Nephron (organoid): ENCODE data around the gene PDZK1IP1.
A peak's percentile ranks its signal among the peaks of the same experiment; 100 is the strongest.

Experiments
- H3K27ac Mint-ChIP-seq, 3 experiments: 2 replicates each; pipeline ENCODE4 v1.8.0; 2020; ENCODE audit warnings: mixed read lengths in 3 of 3, mild to moderate bottlenecking in 2 of 3, moderate library complexity in 1 of 3
- H3K27me3 Mint-ChIP-seq: 2 replicates; pipeline ENCODE4 v1.8.0; 2021; ENCODE audit warnings: low read depth, mild to moderate bottlenecking, moderate library complexity, mixed read lengths
- H3K36me3 Mint-ChIP-seq: 2 replicates; pipeline ENCODE4 v1.8.0; 2020; ENCODE audit warnings: low read depth, mixed read lengths
- H3K4me1 Mint-ChIP-seq: 2 replicates; pipeline ENCODE4 v1.8.0; 2020; ENCODE audit warnings: mixed read lengths
- H3K4me3 Mint-ChIP-seq, 3 experiments: 2 replicates each; pipeline ENCODE4 v1.8.0; 2020; ENCODE audit warnings: mild to moderate bottlenecking in 3 of 3, mixed read lengths in 3 of 3, moderate library complexity in 2 of 3
- H3K9me3 Mint-ChIP-seq: 2 replicates; pipeline ENCODE4 v1.8.0; 2020; ENCODE audit warnings: mixed read lengths
- TF ChIP-seq, protein P1 (sequence below), 3 experiments: fragments of 200-600 bp; sonication (generic); IDR thresholded peaks; one replicate each; pipeline ENCODE4 v1.5.0; 2021; ENCODE audit warnings: antibody characterized with exemption in 3 of 3; ENCODE audit not compliant: unreplicated experiment in 3 of 3

Gene PDZK1IP1

DNA sequence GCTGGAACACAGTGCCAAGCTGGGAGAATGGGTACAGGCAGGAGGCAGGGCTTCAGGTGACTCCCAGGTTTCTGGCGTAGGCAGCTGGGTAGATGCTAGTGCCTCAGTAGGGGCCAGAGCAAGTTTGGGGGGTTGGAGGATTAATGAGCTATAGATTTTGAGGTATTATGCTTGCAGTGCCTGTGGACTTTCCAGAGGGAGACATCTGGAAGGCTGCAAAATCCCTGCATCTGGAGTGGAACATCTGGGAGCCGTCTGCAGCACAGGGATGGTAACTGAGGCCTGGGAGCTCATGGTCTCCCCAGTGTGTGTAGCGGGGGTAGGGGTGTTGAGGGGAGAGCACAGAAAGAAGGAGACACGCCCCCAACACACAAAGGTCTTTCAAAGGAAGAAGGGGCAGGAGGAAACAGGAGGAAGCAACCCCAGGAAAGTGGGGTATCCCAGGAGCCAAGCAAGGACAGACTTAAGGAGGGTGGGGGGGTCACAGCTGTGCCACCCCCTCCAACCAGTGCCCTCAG is 2.2 kb upstream of the PDZK1IP1 start:
- H3K4me3 Mint-ChIP-seq, result peak overlapping the region; percentile 10 to 43 (median 33)
- H3K9me3 Mint-ChIP-seq, result no peaks in the 10 kb centered on the region
- H3K27me3 Mint-ChIP-seq, result peaks cover 27% of the 10 kb centered on the region
- H3K4me1 Mint-ChIP-seq, result peaks cover 34% of the 10 kb centered on the region
- H3K36me3 Mint-ChIP-seq, result no peaks in the 10 kb centered on the region
- TF ChIP-seq, protein P1, sequence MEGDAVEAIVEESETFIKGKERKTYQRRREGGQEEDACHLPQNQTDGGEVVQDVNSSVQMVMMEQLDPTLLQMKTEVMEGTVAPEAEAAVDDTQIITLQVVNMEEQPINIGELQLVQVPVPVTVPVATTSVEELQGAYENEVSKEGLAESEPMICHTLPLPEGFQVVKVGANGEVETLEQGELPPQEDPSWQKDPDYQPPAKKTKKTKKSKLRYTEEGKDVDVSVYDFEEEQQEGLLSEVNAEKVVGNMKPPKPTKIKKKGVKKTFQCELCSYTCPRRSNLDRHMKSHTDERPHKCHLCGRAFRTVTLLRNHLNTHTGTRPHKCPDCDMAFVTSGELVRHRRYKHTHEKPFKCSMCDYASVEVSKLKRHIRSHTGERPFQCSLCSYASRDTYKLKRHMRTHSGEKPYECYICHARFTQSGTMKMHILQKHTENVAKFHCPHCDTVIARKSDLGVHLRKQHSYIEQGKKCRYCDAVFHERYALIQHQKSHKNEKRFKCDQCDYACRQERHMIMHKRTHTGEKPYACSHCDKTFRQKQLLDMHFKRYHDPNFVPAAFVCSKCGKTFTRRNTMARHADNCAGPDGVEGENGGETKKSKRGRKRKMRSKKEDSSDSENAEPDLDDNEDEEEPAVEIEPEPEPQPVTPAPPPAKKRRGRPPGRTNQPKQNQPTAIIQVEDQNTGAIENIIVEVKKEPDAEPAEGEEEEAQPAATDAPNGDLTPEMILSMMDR (IDR thresholded peaks at IDR 0.05; ENCODE audit: unreplicated experiment in 3 of 3), result no peak
- H3K27ac Mint-ChIP-seq, result peak overlapping the region; percentile 93 to 95 (median 93)

DNA sequence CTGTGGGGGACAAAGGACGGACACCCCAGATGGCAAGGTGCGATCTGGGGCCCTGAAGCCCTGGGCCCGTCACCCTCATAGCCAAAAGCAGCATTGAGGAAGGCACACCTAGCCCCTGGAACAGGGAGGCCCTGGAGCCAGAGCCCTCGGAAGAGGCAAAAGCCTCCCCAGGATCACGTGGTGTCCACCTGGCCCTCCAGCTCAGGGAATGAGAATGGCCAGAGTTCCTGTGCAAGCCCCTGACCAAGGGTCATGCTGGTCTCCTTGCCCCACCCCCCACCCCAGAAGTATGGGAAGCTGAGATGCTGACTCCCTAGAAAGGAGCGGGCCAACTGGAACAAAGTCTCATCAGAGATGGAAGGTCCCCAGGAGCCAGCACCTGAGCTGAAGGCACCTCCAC is 1.0 kb upstream of the PDZK1IP1 start:
- Mint-ChIP-seq H3K9me3 (no peaks in the 10 kb centered on the region), H3K27ac (peak overlapping the region; percentile 93 to 95 (median 93)), H3K27me3 (peaks cover 24% of the 10 kb centered on the region), H3K4me1 (peaks cover 34% of the 10 kb centered on the region), H3K36me3 (no peaks in the 10 kb centered on the region), H3K4me3 (no peak overlapping the region)
- TF ChIP-seq, protein P1 (IDR thresholded peaks at IDR 0.05; ENCODE audit: unreplicated experiment in 3 of 3), result no peak

DNA sequence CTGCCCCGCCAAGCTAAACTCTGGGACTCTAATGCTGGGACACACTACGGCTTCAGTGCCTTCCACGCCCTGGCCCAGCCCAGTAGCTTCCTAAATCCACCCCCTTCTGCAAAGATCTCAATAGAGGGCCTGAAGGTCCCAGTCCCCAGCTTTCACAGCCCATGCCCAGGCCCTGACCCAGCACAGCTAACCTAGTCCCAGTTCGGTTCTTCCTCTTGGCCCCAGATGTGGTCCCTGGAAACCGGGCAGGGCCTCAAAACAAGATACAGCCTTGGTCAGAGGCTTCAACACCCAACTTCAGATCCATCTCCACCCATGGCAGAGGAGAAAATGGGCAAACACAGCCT is 646 bp upstream of the PDZK1IP1 start:
- H3K4me1 Mint-ChIP-seq, result peaks cover 34% of the 10 kb centered on the region
- peaks cover 27% of the 10 kb centered on the region for H3K27me3 Mint-ChIP-seq
- no peak overlapping the region for H3K4me3 Mint-ChIP-seq
- H3K9me3 Mint-ChIP-seq, result no peaks in the 10 kb centered on the region
- H3K36me3 Mint-ChIP-seq, result no peaks in the 10 kb centered on the region
- TF ChIP-seq, protein P1 (IDR thresholded peaks at IDR 0.05; ENCODE audit: unreplicated experiment in 3 of 3), result no peak
- H3K27ac Mint-ChIP-seq, result peak overlapping the region; percentile 64 to 82 (median 71)

DNA sequence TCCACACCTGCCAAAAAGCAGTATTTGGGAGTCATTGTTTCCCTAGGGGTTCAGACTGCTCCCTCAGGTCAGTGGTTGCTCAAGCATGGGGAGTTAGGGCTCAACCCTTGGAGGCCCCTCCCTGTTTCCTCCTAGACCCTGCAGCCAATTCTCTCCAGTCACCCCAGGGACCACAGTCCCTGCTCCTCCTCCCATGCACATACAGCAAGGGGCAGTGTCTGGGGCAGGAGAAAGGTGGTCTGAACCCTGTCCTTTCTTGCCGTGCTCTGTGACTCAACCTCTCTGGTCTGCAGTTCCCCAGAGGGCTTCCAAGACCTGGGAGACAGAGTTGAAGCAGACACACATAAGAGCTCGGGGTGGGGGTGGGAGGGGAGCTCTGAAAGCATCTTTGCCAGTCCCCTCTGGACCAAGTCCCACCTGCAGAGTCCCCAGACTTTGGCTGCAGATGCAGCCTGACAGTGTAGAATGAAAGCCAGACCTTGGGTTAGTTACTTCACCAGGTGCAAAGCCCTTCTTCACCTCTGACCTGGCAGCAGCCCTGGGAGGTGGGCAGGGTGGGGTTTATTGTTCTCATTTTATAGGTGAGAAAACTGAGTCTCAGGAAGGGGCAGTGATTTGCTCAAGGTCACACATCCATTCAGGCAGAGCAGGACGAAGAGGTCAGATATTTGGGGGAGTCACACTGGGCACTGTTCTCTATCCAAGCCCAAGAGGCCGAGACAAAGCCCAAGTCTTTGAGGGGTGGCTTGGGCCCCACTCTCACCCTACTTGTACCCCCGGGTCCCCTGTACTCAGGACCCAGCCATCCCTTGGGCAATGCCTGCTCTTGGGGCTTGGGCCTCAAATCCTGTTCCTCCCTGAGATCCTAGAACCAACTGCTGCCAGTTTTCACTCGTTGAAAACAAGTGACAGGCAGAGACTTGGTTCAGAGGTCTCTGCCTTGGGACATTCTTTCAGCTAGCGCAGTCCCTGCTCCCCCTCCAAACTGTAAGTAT is 748 bp downstream of the PDZK1IP1 start:
- Mint-ChIP-seq H3K9me3 (no peaks in the 10 kb centered on the region), H3K27me3 (peaks cover 30% of the 10 kb centered on the region), H3K4me1 (peaks cover 33% of the 10 kb centered on the region), H3K27ac (no peak overlapping the region), H3K4me3 (no peak overlapping the region), H3K36me3 (no peaks in the 10 kb centered on the region)
- TF ChIP-seq, protein P1 (IDR thresholded peaks at IDR 0.05; ENCODE audit: unreplicated experiment in 3 of 3), result no peak

DNA sequence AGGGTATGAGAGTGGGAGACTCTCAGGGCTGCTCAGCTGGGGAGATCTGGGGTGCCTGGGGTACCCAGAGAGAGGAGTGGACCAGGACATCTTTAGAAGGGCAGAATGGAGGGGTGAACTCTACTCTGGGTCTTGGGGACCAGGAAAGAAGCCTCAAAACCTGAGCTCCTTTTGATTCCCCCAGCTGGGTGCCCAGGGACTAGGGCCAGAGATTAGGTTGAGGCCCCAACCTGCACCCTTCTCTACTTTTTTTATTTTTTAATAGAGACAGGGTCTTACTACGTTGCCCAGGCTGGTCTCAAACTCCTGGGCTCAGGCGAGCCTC is 1.9 kb downstream of the PDZK1IP1 start:
- Mint-ChIP-seq H3K9me3 (no peaks in the 10 kb centered on the region), H3K4me3 (no peak overlapping the region), H3K36me3 (no peaks in the 10 kb centered on the region), H3K4me1 (peaks cover 25% of the 10 kb centered on the region), H3K27ac (peak overlapping the region in 1 of 3 experiments; percentile 34), H3K27me3 (peaks cover 31% of the 10 kb centered on the region)
- TF ChIP-seq, protein P1 (IDR thresholded peaks at IDR 0.05; ENCODE audit: unreplicated experiment in 3 of 3), result no peak
